Kidney epithelial cell (primary cell): ENCODE results near the gene MCC. TPM values are rescaled to one million over a fixed set of nuclear protein-coding genes. Genes with fewer than 3 reads are reported as not detected.

Experiments
- DNase-seq: peaks from one replicate; pipeline ENCODE4 v3.0.0-alpha.2; 2010; ENCODE audit warnings: low read depth
- H3K27me3 ChIP-seq: 2 replicates; pipeline ENCODE4 v1.6.0; 2011; ENCODE audit warnings: low read length; ENCODE audit not compliant: control insufficient read depth, insufficient read depth
- H3K36me3 ChIP-seq: 2 replicates; pipeline ENCODE4 v1.5.1; 2011; ENCODE audit warnings: low read length; ENCODE audit not compliant: control insufficient read depth, insufficient read depth
- H3K4me3 ChIP-seq: 2 replicates; pipeline ENCODE4 v1.5.1; 2011; ENCODE audit warnings: low read depth, mild to moderate bottlenecking, control low read depth, low read length
- CTCF ChIP-seq: IDR thresholded peaks from 2 replicates; pipeline ENCODE4 v1.5.1; 2011; ENCODE audit warnings: mild to moderate bottlenecking, moderate library complexity, low read length, control low read depth, inconsistent platforms; ENCODE audit not compliant: insufficient read depth, poor library complexity, severe bottlenecking
- total RNA-seq: library from RNA; depleted of rRNA; stranded (reverse); fragments of >200 nt; gene quantifications from 2 replicates; pipeline ENCODE4 v1.2.3, GENCODE V29; 2015

MCC gene
- total RNA-seq, 1 donor from 2014 or later = 16.7 TPM

- no peak for DNase-seq
- no peaks in the 10 kb centered on the region for H3K27me3 ChIP-seq
- H3K36me3 ChIP-seq = no peaks in the 10 kb centered on the region
- no peak for TF ChIP-seq CTCF
- H3K4me3 ChIP-seq = no peak overlapping the region
Observed at GRCh38 chr5:113190347-113190746, 297.9 kb downstream of the MCC start.

- no peak for TF ChIP-seq CTCF
- Histone ChIP-seq H3K27me3 (no peaks in the 10 kb centered on the region), H3K4me3 (no peak overlapping the region), H3K36me3 (no peaks in the 10 kb centered on the region)
- DNase-seq = no peak
Observed at GRCh38 chr5:113189291-113189690, 299.0 kb downstream of the MCC start.

- no peak for TF ChIP-seq CTCF
- no peak for DNase-seq
- Histone ChIP-seq H3K27me3 (no peaks in the 10 kb centered on the region), H3K4me3 (no peak overlapping the region), H3K36me3 (no peaks in the 10 kb centered on the region)
Observed at GRCh38 chr5:113188436-113188835, 299.8 kb downstream of the MCC start.

GRCh38 chr5:113187906-113188305, 300.3 kb downstream of the MCC start:
- DNase-seq = no peak
- H3K4me3 ChIP-seq = no peak overlapping the region
- TF ChIP-seq CTCF = no peak

GRCh38 chr5:113186061-113186460, 302.2 kb downstream of the MCC start:
- Histone ChIP-seq H3K4me3 (no peak overlapping the region), H3K27me3 (no peaks in the 10 kb centered on the region), H3K36me3 (no peaks in the 10 kb centered on the region)
- DNase-seq = no peak
- TF ChIP-seq CTCF = no peak

More at GRCh38 chr5:113187906-113188305, 300.3 kb downstream of the MCC start:
- H3K27me3 ChIP-seq = no peaks in the 10 kb centered on the region
- no peaks in the 10 kb centered on the region for H3K36me3 ChIP-seq

- no peak for TF ChIP-seq CTCF
- Histone ChIP-seq H3K4me3 (no peak overlapping the region), H3K27me3 (no peaks in the 10 kb centered on the region), H3K36me3 (no peaks in the 10 kb centered on the region)
- no peak for DNase-seq
Observed at GRCh38 chr5:113183694-113184093, 304.6 kb downstream of the MCC start.
